Measurements from ENCODE around the gene SEC11C. TPM values are rescaled to one million over a fixed set of nuclear protein-coding genes. Genes with fewer than 3 reads are reported as not detected.
A peak's percentile ranks its signal among the peaks of the same experiment; 100 is the strongest.

SEC11C gene
- total and polyA plus RNA-seq, 2 of the 13 experiments (the other 11 are each of a cell fraction or from before 2014, with no cell fraction given), result 71.9 to 297 TPM

- no peak for TF ChIP-seq ZBTB26 (CRISPR knock-in tag; IDR thresholded peaks at IDR 0.05; ENCODE audit: borderline replicate concordance)
- no peak for TF ChIP-seq ZNF839 (CRISPR knock-in tag; IDR thresholded peaks at IDR 0.05; ENCODE audit: borderline replicate concordance)
- TF ChIP-seq HHEX (CRISPR knock-in tag; IDR thresholded peaks at IDR 0.05), result no peak
- 0 out of 2 replicates have a peak, but pooled peaks have one; percentile 53 for TF ChIP-seq MIER3 (CRISPR knock-in tag; IDR thresholded peaks at IDR 0.05; ENCODE audit: borderline replicate concordance)
- TF ChIP-seq ZNF574 (CRISPR knock-in tag; IDR thresholded peaks at IDR 0.05), result peak; percentile 87
- TF ChIP-seq SNAPC4 (CRISPR knock-in tag; IDR thresholded peaks at IDR 0.05), result no peak
- no peak for TF ChIP-seq PHB2 (IDR thresholded peaks at IDR 0.05; ENCODE audit: partially characterized antibody)
- peak; percentile 21; the same call in 1 of the 2 replicates for TF ChIP-seq FOXK1 (CRISPR knock-in tag; IDR thresholded peaks at IDR 0.05; ENCODE audit: borderline replicate concordance, low read depth)
- 0 out of 2 replicates have a peak, but pooled peaks have one; percentile 14 for TF ChIP-seq MED1 (CRISPR knock-in tag; IDR thresholded peaks at IDR 0.05)
- 0 out of 2 replicates have a peak, but pooled peaks have one; percentile 44 for TF ChIP-seq ZSCAN25 (CRISPR knock-in tag; IDR thresholded peaks at IDR 0.05)
- TF ChIP-seq ZFYVE20 (CRISPR knock-in tag; IDR thresholded peaks at IDR 0.05; ENCODE audit: borderline replicate concordance, low read depth), result no peak
- peak; percentile 80; the same call in 1 of the 2 replicates for TF ChIP-seq ZNF558 (CRISPR knock-in tag; IDR thresholded peaks at IDR 0.05; ENCODE audit: borderline replicate concordance)
- no peak for TF ChIP-seq ZNF780A (CRISPR knock-in tag; IDR thresholded peaks at IDR 0.05)
- no peak for TF ChIP-seq ZMAT3 (CRISPR knock-in tag; conservative IDR thresholded peaks at IDR 0.05)
- no peak; the same call in 1 of the 2 replicates for TF ChIP-seq NKX3-1 (CRISPR knock-in tag; IDR thresholded peaks at IDR 0.05)
- no peak for TF ChIP-seq HDAC6 (IDR thresholded peaks at IDR 0.05; ENCODE audit: low read depth, low read length)
- TF ChIP-seq NFKBIZ (CRISPR knock-in tag; IDR thresholded peaks at IDR 0.05), result no peak
- no peak for TF ChIP-seq ZNF720 (CRISPR knock-in tag; IDR thresholded peaks at IDR 0.05)
- no peak for TF ChIP-seq ZNF629 (CRISPR knock-in tag; conservative IDR thresholded peaks at IDR 0.05)
- no peak for TF ChIP-seq SNAI1 (CRISPR knock-in tag; IDR thresholded peaks at IDR 0.05; ENCODE audit: borderline replicate concordance)
- TF ChIP-seq NCOA1 (CRISPR knock-in tag; IDR thresholded peaks at IDR 0.05), result no peak
- TF ChIP-seq RXRA (CRISPR knock-in tag; IDR thresholded peaks at IDR 0.05), result no peak
Measured at GRCh38 chr18:59139615-59140301, at the start of gene SEC11C (continued).
